ENCODE results near the gene WRNIP1. TPM values are rescaled to one million over a fixed set of nuclear protein-coding genes. Genes with fewer than 3 reads are reported as not detected.

WRNIP1 gene
- total and polyA plus RNA-seq, 2 of the 8 experiments (the other 6 are each of a cell fraction or from before 2014, with no cell fraction given): 38.2 to 39.2 TPM

DNA sequence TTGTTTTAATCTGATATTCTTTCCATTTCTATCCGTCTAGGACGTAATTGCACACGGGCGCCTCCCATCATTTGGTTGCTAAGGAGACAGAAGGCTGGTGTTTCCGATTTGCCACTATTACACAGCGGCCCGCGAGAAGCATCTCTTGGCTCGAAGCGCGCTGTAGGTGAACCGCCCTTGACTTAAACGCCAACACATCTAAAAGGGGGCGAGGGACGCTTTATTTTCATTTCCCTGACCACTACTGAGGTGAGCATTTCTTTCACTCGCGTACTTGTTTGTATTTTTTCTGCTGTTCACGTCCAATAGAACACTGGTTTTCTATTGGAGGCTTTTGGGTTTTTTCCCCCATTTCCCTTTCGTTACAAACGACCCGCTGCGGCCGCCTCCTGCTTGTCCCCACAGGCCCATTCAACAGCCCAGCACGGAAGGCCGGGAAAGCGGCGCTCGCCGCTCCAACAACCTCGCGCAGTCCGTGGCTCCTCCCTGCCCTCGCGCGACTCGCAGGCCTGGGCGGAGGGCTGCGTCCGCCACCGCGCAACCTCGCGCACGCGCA, 505 bp upstream of the WRNIP1 start:
- peak overlapping the region; percentile 47 for H4K5ac ChIP-seq (ENCODE audit: insufficient read length, low read depth, low read length)
- no peak overlapping the region for H2BK5ac ChIP-seq (ENCODE audit: low read depth, low read length)
- H2AFZ ChIP-seq (ENCODE audit: low read length): peak overlapping the region; percentile 35
- H3K56ac ChIP-seq (replicated peaks; ENCODE audit: insufficient read length, low read depth, low read length): peak overlapping the region; percentile 19
- H3K9me3 ChIP-seq (ENCODE audit: insufficient read depth in 2 of 2, low read depth in 1 of 2, low read length in 1 of 2): no peaks in the 10 kb centered on the region
- CTCF ChIA-PET (ENCODE audit: partially characterized antibody): interaction anchor here (1.6 to 9.0 kb wide), 4 partner anchors 9 to 77 kb away, joined by 4 to 163 read pairs (median 42); partner anchors contain the start of genes MYLK4 and SERPINB1
- peaks cover 13% of the 10 kb centered on the region for H3K79me1 ChIP-seq (ENCODE audit: low read depth, low read length)
- peak overlapping the region in 3 of 4 experiments; percentile 31 to 68 (median 56); a peak in 5 of 7 replicates for H3K9ac ChIP-seq (replicated peaks in 1 of 4; ENCODE audit: extremely low read depth in 1 of 4, low read depth in 3 of 4, low read length in 3 of 4)
- peaks cover 11% of the 10 kb centered on the region for H3K23me2 ChIP-seq (ENCODE audit: low read depth, low read length)
- no peak overlapping the region for H3K23ac ChIP-seq (ENCODE audit: insufficient read length)
- no peak overlapping the region for H2BK20ac ChIP-seq (ENCODE audit: low read length)
- no peaks in the 10 kb centered on the region for H3K27me3 ChIP-seq (replicated peaks in 1 of 4; ENCODE audit: control insufficient read depth in 3 of 4, extremely low read depth in 1 of 4, insufficient read depth in 3 of 4, low read length in 3 of 4)
- H4K20me1 ChIP-seq (replicated peaks in 1 of 2; ENCODE audit: control insufficient read depth in 1 of 2, insufficient read depth in 2 of 2, low read length in 2 of 2): peaks cover 14 to 17% of the 10 kb centered on the region in 2 experiments
- no peak overlapping the region for H2BK120ac ChIP-seq (replicated peaks; ENCODE audit: low read depth, low read length)
- 4% methylated on average over 22 of the region's 45 CpGs; no CpG with 5 or more reads in 1 of the 2 experiments for WGBS, 2 experiments (ENCODE audit: extremely low coverage in 1 of 2, insufficient coverage in 1 of 2, insufficient read length in 1 of 2, insufficient replicate concordance in 2 of 2, low coverage in 1 of 2, low lambda C conversion rate in 2 of 2, missing lambda C conversion rate in 1 of 2)
- H3K4me2 ChIP-seq (ENCODE audit: insufficient read depth in 1 of 2, low read depth in 2 of 2, low read length in 2 of 2): peak overlapping the region; percentile 68 to 77
- peak overlapping the region; percentile 43 to 81 (median 54) for H3K4me3 ChIP-seq (ENCODE audit: extremely low read depth in 1 of 4, insufficient read depth in 2 of 4, low read depth in 3 of 4, low read length in 4 of 4)
- H3K36me3 ChIP-seq (ENCODE audit: control insufficient read depth in 2 of 4, insufficient read depth in 4 of 4, low read length in 3 of 4): no peaks in the 10 kb centered on the region
- no peak overlapping the region for H3K18ac ChIP-seq (ENCODE audit: extremely low read depth, low read length)
- H3K14ac ChIP-seq (ENCODE audit: insufficient read length): no peak overlapping the region
- peak in 1 of 2 experiments; percentile 86 for DNase-seq (ENCODE audit: low read depth in 1 of 2, low spot score in 2 of 2)
- peak overlapping the region; percentile 40; the same call in 1 of the 2 replicates for H3K27ac ChIP-seq (ENCODE audit: low read depth, low read length)
- no peak overlapping the region for H2BK15ac ChIP-seq (ENCODE audit: low read length)
- no peak overlapping the region for H4K8ac ChIP-seq (ENCODE audit: extremely low read depth, insufficient read depth, low read length)
- peak overlapping the region; percentile 18 for H4K91ac ChIP-seq (replicated peaks; ENCODE audit: insufficient read length, low read length)
- POLR2A ChIA-PET (ENCODE audit: partially characterized antibody): interaction anchor here (0.9 to 5.6 kb wide), 6 partner anchors 13 to 224 kb away, joined by 3 to 21 read pairs (median 4); partner anchors contain the start of gene SERPINB1
- no peak overlapping the region for H3K4ac ChIP-seq (replicated peaks; ENCODE audit: insufficient read length, low read depth, low read length)
- no peak for FAIRE-seq
- peaks cover 0 to 6% (median 5%) of the 10 kb centered on the region in 4 experiments; a peak in 4 of 7 replicates for H3K4me1 ChIP-seq (replicated peaks in 1 of 4; ENCODE audit: control insufficient read depth in 3 of 4, insufficient read depth in 4 of 4, low read length in 3 of 4)
- H2AK5ac ChIP-seq (ENCODE audit: low read depth, low read length): no peak overlapping the region
- peaks cover 16 to 36% of the 10 kb centered on the region in 2 experiments for H3K79me2 ChIP-seq (ENCODE audit: control insufficient read depth in 1 of 2, insufficient read depth in 2 of 2, low read length in 2 of 2)
- no peak overlapping the region for H2BK12ac ChIP-seq (ENCODE audit: low read depth, low read length)
- TF ChIP-seq BRCA1 (IDR thresholded peaks at IDR 0.05; ENCODE audit: low read depth, low read length): peak; percentile 67; the same call in 1 of the 2 replicates
- TF ChIP-seq KDM4A (IDR thresholded peaks at IDR 0.05; ENCODE audit: low read depth, low read length, severe bottlenecking): no peak
- no peak for TF ChIP-seq ASH2L (IDR thresholded peaks at IDR 0.05; ENCODE audit: low read length)
- no peak for TF ChIP-seq GABPA (IDR thresholded peaks at IDR 0.05; ENCODE audit: borderline replicate concordance, insufficient read depth, low read length)
- TF ChIP-seq POLR2A (IDR thresholded peaks at IDR 0.05; ENCODE audit: control extremely low read depth in 1 of 2, low read depth in 2 of 2, low read length in 2 of 2): peak in 1 of 2 experiments; percentile 65; a peak in 2 of 3 replicates
- no peak for TF ChIP-seq YY1 (IDR thresholded peaks at IDR 0.05; ENCODE audit: low read depth, low read length)
- TF ChIP-seq TAF7 (optimal IDR thresholded peaks at IDR 0.05; ENCODE audit: borderline replicate concordance, low read depth, low read length): peak; percentile 56
- peak; percentile 25 for TF ChIP-seq PHF8 (conservative IDR thresholded peaks at IDR 0.05; ENCODE audit: low read depth, low read length)
- TF ChIP-seq TEAD4 (IDR thresholded peaks at IDR 0.05; ENCODE audit: low read depth, low read length): no peak
- TF ChIP-seq TBP (IDR thresholded peaks at IDR 0.05; ENCODE audit: low read depth, low read length): peak; percentile 48; the same call in 1 of the 2 replicates
- peak; percentile 59 for TF ChIP-seq TAF1 (IDR thresholded peaks at IDR 0.05; ENCODE audit: low read depth, low read length)
- 0 out of 2 replicates have a peak, but pooled peaks have one; percentile 35 for TF ChIP-seq POLR2AphosphoS5 (IDR thresholded peaks at IDR 0.05; ENCODE audit: low read depth, low read length)
- no peak for TF ChIP-seq POU5F1 (IDR thresholded peaks at IDR 0.05; ENCODE audit: low read depth, low read length)
- peak; percentile 62 for TF ChIP-seq NRF1 (IDR thresholded peaks at IDR 0.05; ENCODE audit: low read depth, low read length)

Data from H1 (cell line).